Effector memory CD4-positive, alpha-beta T cell (primary cell): ENCODE data around the gene GRIN2C.
A peak's percentile ranks its signal among the peaks of the same experiment; 100 is the strongest.

Experiments used
- DNase-seq, 3 donors: peaks; one replicate each; pipeline ENCODE4 v3.0.0-alpha.2; 2020
- H3K27ac ChIP-seq: 2 replicates; pipeline ENCODE4 v1.7.0; 2013; ENCODE audit warnings: mild to moderate bottlenecking, low read length, moderate library complexity; ENCODE audit not compliant: insufficient read depth, poor library complexity, severe bottlenecking
- H3K27me3 ChIP-seq: replicated peaks from 2 replicates; pipeline ENCODE4 v1.7.0; 2013; ENCODE audit warnings: mild to moderate bottlenecking, low read length; ENCODE audit not compliant: insufficient read depth, control insufficient read depth, poor library complexity, severe bottlenecking
- H3K36me3 ChIP-seq: 2 replicates; pipeline ENCODE4 v1.7.0; 2013; ENCODE audit warnings: mild to moderate bottlenecking, low read length, moderate library complexity; ENCODE audit not compliant: control insufficient read depth, insufficient read depth
- H3K4me1 ChIP-seq: 2 replicates; pipeline ENCODE4 v1.7.0; 2013; ENCODE audit warnings: low read length, mild to moderate bottlenecking; ENCODE audit not compliant: control insufficient read depth, insufficient read depth, poor library complexity, severe bottlenecking
- H3K4me3 ChIP-seq: 2 replicates; pipeline ENCODE4 v1.7.0; 2013; ENCODE audit warnings: low read length, low read depth, mild to moderate bottlenecking; ENCODE audit not compliant: insufficient read depth, poor library complexity, severe bottlenecking
- H3K9me3 ChIP-seq: 2 replicates; pipeline ENCODE4 v1.7.0; 2013; ENCODE audit warnings: mild to moderate bottlenecking, low read length, moderate library complexity; ENCODE audit not compliant: control insufficient read depth

GRIN2C gene

DNA sequence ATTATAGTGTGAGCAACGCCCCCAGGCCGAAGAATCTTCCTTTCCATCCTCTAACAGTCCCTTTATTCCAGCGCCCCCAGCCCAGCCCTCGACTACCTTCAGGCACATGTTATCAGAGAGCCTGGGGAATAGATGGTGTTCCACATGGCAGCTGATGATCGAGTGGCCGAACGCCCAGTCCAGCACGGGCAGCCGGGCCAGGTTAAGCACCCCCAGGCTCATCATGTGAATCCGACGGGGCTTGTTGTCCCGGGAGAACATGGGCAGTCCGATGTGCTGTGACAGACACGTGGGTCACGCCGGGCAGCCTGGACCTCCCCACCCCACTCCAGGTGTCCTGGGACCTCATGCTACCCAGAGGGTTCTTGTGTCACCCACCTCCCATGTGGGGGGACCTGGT, 19.6 kb upstream of the GRIN2C start:
- Histone ChIP-seq H3K9me3 (no peaks in the 10 kb centered on the region), H3K4me3 (no peak overlapping the region), H3K36me3 (no peaks in the 10 kb centered on the region), H3K4me1 (no peaks in the 10 kb centered on the region), H3K27ac (no peak overlapping the region), H3K27me3 (no peaks in the 10 kb centered on the region)
- DNase-seq, result no peak

- Histone ChIP-seq H3K4me3 (no peak overlapping the region), H3K36me3 (no peaks in the 10 kb centered on the region), H3K4me1 (no peaks in the 10 kb centered on the region), H3K27me3 (no peaks in the 10 kb centered on the region), H3K9me3 (no peaks in the 10 kb centered on the region), H3K27ac (no peak overlapping the region)
- no peak for DNase-seq
Measured at GRCh38 chr17:74878658-74879057, 19.0 kb upstream of the GRIN2C start.

- Histone ChIP-seq H3K27ac (no peak overlapping the region), H3K36me3 (no peaks in the 10 kb centered on the region), H3K9me3 (no peaks in the 10 kb centered on the region), H3K27me3 (no peaks in the 10 kb centered on the region), H3K4me1 (no peaks in the 10 kb centered on the region), H3K4me3 (no peak overlapping the region)
- DNase-seq, result no peak
Measured at GRCh38 chr17:74877592-74878548, 18.2 kb upstream of the GRIN2C start.

DNA sequence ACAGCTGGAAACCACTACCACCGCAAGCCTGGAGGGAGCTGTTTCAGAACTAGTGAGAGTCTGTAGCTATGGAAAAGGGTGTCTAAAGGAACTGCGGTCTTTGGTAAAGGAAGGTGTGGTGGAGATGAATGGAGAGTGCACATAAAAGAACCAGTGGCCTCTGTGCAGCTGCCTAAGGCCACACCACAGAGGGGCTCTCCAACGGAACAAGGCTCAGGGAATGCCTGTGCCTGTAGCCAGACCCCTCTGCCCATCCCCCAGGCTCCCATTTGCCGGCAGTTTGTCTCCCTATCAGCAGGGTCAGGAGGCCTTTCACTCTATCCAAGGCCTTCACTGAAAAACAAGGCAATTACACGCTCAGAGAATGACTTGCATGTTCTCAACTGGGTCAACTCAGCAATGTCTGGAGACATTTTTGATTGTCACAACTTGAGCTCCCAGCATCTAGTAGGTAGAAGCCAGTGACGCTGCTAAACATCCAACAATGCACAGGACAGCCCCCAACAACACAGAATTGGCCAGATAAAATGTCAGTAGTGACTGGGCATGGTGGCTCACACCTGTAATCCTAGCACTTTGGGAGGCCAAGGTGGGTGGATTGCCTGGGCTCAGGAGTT, 16.4 kb upstream of the GRIN2C start:
- no peaks in the 10 kb centered on the region for H3K36me3 ChIP-seq
- no peak overlapping the region for H3K4me3 ChIP-seq
- peaks cover 5% of the 10 kb centered on the region for H3K4me1 ChIP-seq
- H3K9me3 ChIP-seq, result no peaks in the 10 kb centered on the region
- H3K27me3 ChIP-seq, result no peaks in the 10 kb centered on the region
- DNase-seq, result no peak
- H3K27ac ChIP-seq, result no peak overlapping the region

- Histone ChIP-seq H3K4me3 (no peak overlapping the region), H3K36me3 (no peaks in the 10 kb centered on the region), H3K9me3 (no peaks in the 10 kb centered on the region), H3K27me3 (no peaks in the 10 kb centered on the region), H3K4me1 (peaks cover 5% of the 10 kb centered on the region), H3K27ac (no peak overlapping the region)
- DNase-seq, result no peak
Measured at GRCh38 chr17:74875155-74875976, 15.7 kb upstream of the GRIN2C start.

GRCh38 chr17:74874615-74875037, 14.9 kb upstream of the GRIN2C start:
- no peaks in the 10 kb centered on the region for H3K9me3 ChIP-seq
- no peak overlapping the region for H3K4me3 ChIP-seq
- H3K27me3 ChIP-seq, result no peaks in the 10 kb centered on the region
- DNase-seq, result no peak
- H3K27ac ChIP-seq, result no peak overlapping the region
- H3K4me1 ChIP-seq, result peaks cover 5% of the 10 kb centered on the region
- H3K36me3 ChIP-seq, result no peaks in the 10 kb centered on the region

DNA sequence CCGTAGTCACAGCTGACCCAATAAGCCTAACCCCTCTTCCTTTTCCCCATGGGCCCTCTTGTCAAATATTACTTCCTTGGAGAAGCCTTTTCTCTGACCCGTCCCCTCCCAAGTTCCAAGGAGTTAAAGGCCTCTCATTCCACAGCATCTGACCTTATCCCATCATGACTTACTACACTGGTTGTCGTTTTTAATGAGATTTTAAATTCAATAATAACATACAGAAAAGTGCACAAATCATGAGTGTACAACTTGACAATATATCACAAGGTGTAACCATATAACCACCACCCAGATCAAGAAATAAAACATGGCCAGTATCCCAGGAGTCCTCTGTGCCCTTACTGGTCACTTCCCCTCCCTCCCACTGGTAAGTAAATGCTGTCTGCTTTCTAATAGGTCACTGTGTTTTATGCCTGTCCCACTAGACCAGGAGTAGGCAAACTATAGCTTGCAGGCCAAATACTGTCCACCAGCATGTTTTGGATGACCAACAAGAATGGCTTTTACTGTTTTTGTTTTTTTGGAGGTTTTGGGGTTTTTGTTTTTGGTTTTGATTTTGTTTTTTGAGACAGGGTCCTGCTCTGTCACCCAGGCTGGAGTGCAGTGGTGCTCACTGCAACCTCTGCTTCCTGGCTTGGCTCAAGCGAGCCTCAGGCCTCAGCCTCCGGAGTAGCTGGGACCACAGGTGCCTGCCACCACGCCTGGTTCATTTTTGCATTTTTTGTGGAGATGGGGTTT, 14.4 kb upstream of the GRIN2C start:
- peak overlapping the region; percentile 92 for H3K27ac ChIP-seq
- no peaks in the 10 kb centered on the region for H3K36me3 ChIP-seq
- DNase-seq, result no peak
- no peaks in the 10 kb centered on the region for H3K9me3 ChIP-seq
- H3K4me1 ChIP-seq, result peaks cover 5% of the 10 kb centered on the region
- H3K27me3 ChIP-seq, result no peaks in the 10 kb centered on the region
- peak overlapping the region; percentile 66 for H3K4me3 ChIP-seq

DNA sequence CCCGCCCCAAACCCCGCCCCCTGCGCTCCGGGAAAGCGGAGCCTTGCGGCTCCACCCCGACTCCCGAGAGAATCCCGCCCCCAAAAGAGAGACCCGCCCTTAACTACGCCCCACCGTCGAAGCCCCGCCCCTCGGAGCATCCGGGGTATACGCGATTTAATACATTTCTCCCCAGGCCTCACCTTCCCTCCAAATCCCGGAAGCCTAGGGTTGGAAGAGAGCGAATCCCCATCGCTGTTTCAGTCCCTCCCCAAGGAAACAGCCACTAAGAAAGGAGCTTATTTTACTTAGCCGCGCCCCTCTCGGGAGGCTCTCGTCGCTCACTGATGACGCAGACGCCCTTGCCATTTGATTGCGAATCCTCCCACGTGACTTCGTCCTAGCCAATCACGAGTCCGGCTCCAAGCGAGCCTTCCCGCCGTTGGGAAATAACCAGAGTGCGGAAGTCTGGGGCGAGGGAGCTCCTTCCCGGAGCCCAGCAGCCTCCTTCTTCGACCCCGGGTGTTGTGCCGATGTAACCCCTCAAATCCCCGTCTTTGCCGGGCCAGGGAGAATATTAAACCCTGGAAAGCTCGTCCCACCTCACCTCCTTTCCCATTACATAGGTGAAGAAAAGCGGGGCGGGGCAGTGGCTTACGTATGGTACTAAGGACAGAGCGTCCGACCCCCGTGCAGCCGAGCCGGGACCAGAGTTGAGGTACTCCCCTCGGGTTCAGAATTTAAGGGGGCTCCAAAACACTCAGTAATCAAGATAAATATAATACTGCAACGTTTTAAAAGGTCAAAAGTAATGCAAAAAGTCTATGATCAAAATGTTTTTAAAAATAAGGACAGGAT, 13.6 kb upstream of the GRIN2C start:
- no peaks in the 10 kb centered on the region for H3K36me3 ChIP-seq
- no peaks in the 10 kb centered on the region for H3K27me3 ChIP-seq
- H3K27ac ChIP-seq, result peak overlapping the region; percentile 92

More for the DNA sequence above, 13.6 kb upstream of the GRIN2C start:
- peaks cover 5% of the 10 kb centered on the region for H3K4me1 ChIP-seq
- H3K9me3 ChIP-seq, result no peaks in the 10 kb centered on the region
- DNase-seq, result peak; percentile 98 to 99 (median 99)
- peak overlapping the region; percentile 85 for H3K4me3 ChIP-seq
